HG02763 (cell line): ENCODE results near the gene IL4R.
"Not testable (repeated sequence)": the region's sequence is repeated elsewhere in the genome, so short reads cannot be mapped to it uniquely, and the experiment has no call there.

Experiments
- ATAC-seq: cut with Tn5 transposase; IDR thresholded peaks from one replicate; pipeline ENCODE4 v1.9.1; 2021; ENCODE audit warnings: mild to moderate bottlenecking, moderate library complexity; ENCODE audit not compliant: unreplicated experiment

IL4R gene

GRCh38 chr16:27313422-27314160, at the start of gene IL4R:
Gene IL4R (plus strand): TSS chr16:27313974. CDS start chr16:27340204, 26,230 bp downstream.
- peak; percentile 63 for ATAC-seq

- no peak for ATAC-seq
Measured at GRCh38 chr16:27264151-27264550, 49.6 kb upstream of the IL4R start.

GRCh38 chr16:27265982-27266381, 47.8 kb upstream of the IL4R start:
- no peak for ATAC-seq

DNA sequence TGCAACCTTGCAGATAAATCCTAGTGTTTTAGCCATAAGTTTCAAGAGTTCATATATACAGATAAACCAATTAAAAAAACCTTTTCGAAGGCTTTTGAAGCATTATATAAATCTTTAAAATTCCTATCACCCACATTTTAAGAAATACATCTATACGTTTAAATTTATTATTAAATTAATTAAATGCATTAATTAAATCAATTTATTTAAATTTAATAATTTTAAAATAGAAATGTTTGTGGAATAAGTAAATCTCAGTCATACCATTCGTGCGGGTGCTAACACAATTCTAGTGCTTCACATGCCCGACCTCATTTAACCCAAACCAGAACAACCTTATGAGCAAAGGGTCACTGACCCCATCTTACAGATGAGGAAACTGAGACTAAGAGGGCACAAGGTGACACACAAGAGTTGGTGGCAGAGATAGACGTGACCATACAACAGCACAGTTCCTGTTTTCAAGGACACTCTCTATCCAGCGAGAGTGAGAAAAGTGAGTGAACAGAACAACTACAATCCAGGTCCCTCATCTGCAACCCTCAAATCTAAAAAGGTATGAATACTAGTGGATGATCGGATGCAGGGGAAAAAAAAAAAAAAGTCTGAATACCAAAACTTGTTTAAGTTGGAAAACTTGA, 46.6 kb upstream of the IL4R start:
- ATAC-seq: no peak

- ATAC-seq: peak; percentile 93
Measured at GRCh38 chr16:27268376-27269299, 45.1 kb upstream of the IL4R start, which contains the start of gene NSMCE1. Gene NSMCE1 (minus strand): TSS chr16:27268772. CDS start chr16:27257570, 11,202 bp downstream.

- no peak for ATAC-seq
Measured at GRCh38 chr16:27269300-27270150, 44.2 kb upstream of the IL4R start.

- no peak for ATAC-seq
Measured at GRCh38 chr16:27270349-27270748, 43.4 kb upstream of the IL4R start.

DNA sequence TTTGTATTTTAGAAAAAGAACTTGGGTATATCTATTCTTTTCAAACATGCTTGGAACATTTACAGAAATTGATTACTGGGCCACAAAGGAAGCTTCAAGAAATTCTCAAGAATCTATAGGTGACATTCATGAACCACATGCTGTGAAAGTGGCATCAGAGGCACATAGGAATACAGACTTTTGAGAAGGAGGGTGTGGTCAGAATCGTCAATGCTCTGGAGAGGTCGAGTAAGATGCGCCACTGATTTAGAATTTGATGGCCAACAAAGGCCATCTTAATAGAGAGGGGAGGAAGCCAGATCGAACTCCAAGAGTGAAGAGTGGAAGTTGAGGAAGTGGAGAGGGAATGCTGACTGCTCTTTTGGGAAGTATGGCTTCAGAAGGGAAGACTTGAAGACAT, 41.7 kb upstream of the IL4R start:
- ATAC-seq: no peak

DNA sequence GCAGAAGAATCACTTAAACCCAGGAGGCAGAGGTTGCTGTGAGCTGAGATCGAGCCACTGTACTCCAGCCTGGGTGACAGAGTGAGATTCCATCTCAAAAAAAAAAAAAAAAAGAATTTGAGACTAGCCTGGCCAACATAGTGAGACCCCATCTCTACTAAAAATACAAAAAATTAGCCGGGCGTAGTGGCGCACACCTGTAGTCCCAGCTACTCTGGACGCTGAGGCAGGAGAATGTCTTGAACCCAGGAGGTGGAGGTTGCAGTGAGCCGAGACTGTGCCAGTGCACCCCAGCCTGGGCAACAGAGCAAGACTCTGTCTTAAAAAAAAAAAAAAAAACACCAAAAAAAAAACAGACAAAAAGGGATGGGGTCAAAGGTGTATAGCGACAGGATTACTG, 41.1 kb upstream of the IL4R start:
- not testable (repeated sequence) for ATAC-seq

DNA sequence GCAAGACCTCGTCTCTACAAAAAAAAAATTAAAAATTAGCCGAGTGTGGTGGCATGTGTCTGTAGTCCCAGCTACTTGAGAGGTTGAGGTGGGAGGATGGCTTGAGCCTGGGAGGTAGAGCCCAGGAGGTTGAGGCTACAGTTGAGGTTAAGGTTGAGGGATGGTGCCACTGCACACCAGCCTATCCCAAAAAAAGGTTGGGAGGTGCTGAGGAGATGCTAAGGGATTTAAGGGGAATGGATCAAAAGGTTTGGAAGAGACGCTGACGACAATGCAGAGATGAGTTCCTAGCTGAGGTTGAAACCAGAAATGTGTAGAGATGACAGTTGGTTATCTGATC, 40.5 kb upstream of the IL4R start:
- ATAC-seq: no peak

- ATAC-seq: no peak
Measured at GRCh38 chr16:27273670-27274423, 39.9 kb upstream of the IL4R start.

DNA sequence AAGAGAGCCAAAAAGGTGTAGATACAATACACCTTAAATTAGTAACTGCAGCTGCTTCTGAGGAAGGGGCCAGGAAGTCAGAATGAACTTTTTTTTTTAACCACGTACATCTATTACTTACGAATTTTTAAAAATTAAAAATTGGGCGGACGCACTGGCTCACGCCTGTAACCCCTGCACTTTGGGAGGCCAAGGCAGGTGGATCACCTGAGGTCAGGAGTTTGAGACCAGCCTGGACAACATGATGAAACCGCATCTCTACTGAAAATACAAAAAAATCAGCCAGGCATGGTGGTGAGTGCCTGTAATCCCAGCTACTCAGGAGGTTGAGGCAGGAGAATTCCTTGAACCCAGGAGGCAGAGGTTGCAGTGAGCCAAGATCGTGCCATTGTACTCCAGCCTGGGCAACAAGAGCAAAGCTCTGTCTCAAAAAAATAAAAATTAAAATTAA, 39.3 kb upstream of the IL4R start:
- ATAC-seq: not testable (repeated sequence)

DNA sequence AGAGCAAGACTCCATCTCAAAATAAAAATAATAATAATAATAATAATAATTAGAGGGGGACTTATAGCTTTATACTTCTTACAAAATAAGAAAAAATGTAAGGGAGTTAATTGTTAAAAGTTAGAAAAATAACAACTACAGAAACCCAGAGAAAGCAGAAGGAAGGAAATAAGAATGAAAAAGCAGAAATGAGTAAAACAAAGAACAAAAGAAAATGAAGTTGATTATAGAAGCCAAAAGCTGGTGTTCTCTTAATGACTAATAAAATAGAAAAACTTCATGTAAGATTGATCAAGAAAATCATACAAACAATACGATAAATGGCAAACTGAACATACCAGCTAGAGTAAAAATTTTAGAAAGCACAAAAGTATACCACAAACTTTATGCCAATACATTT, 38.4 kb upstream of the IL4R start:
- no peak for ATAC-seq

GRCh38 chr16:27281243-27281642, 32.5 kb upstream of the IL4R start:
- no peak for ATAC-seq

DNA sequence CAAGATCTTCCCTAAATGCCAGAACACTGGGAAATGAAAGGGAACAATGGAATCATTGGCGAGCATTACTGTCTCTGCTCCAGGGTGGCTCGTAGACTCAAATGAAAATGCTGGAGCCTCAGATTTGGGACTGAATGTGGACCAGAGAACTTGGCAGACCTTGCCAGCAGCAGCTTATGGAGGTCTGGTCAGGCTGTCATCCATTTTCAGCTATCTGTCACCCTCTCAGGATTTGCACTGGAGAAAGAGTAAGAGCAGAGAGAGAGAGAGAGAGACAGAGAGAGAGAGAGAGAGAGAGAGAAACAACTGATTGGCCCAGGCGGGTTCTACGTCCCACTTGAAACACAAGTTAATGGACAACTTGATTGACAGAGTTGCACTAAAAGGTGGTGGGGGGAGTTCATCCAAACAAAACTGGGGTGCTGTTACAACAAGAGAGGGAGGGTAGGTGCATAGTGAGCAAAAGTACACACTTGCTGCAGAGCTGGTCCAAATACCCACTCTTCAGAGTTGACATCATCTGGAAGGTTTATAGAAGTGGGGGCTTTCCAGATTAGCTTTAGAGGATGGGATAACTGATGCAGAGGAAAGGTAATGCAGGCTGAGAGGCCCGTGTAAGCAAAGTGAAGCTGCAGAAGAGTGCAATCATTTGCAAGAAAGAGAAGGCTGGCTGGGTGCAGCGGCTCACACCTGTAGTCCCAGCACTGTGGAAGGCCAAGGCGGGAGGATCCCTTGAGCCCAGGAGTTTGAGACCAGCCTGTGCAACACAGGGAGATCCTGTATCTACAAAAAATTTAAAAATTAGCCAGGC, 28.7 kb upstream of the IL4R start:
- ATAC-seq: no peak

- ATAC-seq: no peak
Measured at GRCh38 chr16:27285676-27286196, 28.0 kb upstream of the IL4R start.

DNA sequence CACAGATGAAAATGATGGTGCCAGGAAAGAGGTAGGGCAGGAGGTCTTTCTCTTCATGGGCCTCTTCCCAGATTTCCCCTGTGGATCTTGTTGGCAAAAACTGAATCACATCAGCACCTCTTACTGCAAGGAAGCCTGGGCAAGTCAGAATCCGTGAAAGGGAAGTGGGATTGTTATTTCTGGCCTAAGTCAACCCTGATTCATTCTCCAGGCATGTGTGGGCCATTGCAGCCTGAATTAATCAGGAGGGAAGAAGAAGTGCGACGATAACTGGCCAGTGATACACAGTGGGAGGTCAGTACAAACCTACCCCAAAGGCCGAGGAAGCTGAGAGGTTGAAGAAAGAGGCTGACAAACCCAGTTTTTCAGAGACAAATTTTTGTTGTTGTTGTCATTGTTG, 27.3 kb upstream of the IL4R start:
- no peak for ATAC-seq

DNA sequence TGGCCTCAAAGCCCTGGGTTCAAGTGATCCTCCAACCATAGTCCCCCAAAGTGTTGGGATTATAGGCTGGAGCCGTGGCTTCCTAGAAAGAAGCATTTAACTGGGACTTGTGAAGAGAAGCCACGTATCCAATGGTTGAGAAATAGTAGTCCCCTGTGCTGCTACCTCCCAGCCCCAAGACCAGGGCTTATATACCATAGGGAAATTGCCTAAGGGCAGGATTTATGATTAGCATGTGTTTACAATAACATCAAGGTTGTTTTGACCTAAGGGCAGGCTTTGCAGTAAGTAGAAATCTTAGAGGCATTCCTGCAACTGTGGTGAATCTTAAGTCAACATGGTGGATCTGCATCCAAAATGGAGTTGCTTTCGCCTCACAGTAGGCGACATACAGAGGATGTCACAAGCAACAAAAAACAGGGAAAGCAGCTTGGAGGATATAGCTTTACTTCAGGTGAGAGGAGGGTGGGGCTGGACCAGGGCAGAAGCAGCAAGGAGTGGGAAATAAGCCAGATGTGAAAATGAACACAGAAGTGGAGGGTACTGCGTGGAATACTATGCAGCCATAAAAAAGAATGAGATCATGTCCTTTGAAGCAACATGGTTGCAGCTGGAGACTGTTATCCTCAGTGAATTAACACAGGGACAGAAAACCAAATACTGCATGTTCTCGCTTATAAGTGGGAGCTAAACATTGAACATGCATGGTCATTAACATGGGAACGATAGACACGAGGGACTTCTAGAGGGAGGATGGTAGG, 26.5 kb upstream of the IL4R start:
- ATAC-seq: no peak
